Hematopoietic multipotent progenitor cell (in vitro differentiated cells): ENCODE data around the gene CHAD. TPM values are rescaled to one million over a fixed set of nuclear protein-coding genes. Genes with fewer than 3 reads are reported as not detected.
A peak's percentile ranks its signal among the peaks of the same experiment; 100 is the strongest.

Experiments
- DNase-seq, 3 donors: peaks; one replicate each; pipeline ENCODE4 v3.0.0-alpha.2; 2011 to 2015; ENCODE audit warnings: low read depth in 2 of 3, low spot score in 2 of 3
- total RNA-seq: library from RNA; depleted of rRNA; stranded (reverse); fragments of >200 nt; gene quantifications from one replicate; pipeline ENCODE4 v1.2.3, GENCODE V29; 2012

CHAD gene
- total RNA-seq, 1 donor, result under 0.01 TPM

DNA sequence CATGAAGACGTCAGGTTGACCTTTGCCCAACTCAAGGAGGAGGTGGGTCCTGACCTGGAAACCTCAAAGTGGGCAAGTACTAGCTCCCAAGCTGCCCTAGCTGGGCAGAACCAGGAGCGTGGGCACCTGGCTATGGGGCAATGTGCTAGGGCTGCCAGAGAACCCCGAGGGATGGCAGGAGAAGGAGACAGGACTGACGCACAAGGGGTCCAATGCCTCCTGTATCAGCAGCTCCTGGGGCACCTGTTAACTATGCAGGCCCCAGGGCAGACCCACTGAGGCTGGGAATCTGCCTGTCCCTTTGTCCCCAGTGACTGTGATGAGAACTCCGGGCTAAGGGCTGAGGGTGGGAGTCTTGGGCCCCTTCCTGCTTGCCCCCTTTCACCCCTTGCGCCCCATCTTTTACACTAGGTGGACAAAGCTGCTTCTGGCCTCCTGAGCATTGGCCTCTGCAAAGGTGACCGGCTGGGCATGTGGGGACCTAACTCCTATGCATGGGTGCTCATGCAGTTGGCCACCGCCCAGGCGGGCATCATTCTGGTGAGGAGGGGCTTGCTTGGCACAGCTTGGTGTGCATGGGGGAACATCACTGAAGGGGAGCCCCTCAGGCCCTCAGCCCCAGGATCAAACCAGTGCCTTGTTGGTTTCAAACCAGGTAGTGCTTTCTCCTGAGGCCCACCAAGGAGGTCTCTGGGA, 7.7 kb downstream of the CHAD start:
- DNase-seq, result no peak

DNA sequence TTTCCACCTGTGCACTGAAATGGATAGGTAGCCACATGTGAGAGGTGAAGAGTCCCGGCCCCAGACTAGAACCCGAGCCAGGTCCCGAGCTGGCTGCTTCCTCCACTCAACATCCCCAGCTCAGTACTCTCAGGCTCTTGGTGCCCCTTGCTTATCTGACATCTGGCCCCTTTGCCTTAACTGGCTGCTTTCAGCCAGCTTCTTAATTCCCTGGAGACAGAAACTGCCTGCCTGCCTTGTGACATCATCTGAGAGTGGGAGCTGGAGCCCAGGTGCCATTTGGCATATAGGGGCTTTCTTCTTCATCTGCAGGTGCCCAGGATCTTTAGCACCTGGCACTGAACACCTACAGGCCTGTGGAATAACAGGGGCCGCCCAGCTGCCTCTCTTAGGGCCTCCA, 8.9 kb downstream of the CHAD start:
- no peak for DNase-seq

DNA sequence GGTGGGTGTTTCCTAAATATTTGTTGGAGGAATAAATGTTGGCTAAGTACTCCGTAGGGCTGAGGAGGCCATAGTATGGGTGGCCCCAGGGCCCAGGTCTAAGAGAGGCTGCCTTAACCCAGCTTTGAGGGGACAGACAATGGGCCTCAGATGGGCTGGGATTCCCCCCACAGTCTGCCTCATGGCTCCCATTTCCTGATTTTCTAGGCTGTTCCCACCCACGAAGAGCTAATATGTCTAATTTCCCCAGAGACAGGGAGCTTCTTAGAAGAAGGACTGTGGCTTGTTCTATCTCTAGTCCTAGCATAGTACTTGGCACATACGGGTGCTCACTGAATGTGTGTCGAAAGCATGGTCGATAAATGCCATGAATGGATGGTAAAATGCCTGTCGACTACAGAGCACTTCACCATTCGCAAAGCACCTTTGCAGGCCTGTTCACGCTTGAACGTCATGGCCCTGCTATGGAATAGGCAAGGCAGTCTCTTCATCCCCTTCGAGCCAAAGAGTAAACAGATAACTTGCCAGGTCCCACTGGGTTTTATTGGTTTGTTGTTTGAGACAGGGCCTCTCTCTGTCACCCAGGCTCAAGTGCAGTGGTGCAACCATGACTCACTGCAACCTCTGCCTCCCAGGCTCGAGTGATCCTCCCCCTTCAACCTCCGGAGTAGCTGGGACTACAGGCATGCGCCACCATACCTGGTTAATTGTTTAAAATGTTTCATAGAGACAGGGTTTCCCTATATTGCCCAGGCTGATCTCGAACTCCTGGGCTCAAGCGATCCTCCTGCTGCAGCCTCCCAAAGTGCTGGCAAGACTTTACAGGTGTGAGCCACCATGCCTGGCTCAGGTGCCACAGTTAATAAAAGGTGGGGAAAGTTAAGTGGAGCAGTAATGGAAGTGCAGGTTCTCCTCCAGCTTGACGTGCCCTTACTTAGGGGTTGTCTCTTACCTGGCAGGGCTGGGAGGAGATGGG, 9.7 kb downstream of the CHAD start:
- no peak for DNase-seq

DNA sequence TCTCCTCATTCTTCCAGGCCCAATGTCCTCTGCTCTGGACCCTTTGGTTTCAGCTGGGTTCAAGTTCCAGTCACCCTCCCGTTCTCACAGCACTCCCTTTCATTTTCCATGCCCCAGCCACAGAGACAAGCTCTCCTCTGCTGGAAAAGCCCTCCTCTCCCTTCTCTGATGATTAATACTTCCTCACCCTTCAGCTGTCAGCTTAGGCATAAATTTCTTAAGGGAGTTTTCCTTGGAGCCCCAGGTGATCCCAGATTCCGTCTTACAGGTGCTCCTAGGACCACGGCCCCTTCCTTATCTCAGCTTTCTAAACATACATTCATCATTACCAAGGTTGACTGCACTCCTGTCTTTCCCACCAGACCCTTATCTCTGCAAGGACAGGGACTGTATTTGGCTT, 10.4 kb downstream of the CHAD start:
- no peak for DNase-seq

DNA sequence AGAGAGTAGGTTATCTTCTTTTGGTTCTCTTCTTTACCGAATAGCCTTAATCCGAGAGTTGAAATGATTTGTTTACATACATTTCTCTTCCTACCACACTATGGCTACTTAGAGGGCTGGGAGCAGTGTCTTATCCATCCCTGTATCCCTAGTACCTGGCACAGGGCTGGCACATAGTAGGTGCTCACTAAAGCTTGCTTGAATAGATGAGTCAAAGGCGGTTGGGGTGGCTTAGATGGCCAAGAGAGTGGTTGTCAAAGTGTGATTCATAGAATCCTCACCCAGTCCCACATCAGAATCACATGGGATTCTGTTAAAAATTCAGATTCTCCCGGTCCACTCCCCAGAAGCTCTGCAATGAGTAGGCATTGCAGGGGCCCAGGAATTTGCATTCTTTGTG, 11.1 kb downstream of the CHAD start:
- no peak for DNase-seq

DNA sequence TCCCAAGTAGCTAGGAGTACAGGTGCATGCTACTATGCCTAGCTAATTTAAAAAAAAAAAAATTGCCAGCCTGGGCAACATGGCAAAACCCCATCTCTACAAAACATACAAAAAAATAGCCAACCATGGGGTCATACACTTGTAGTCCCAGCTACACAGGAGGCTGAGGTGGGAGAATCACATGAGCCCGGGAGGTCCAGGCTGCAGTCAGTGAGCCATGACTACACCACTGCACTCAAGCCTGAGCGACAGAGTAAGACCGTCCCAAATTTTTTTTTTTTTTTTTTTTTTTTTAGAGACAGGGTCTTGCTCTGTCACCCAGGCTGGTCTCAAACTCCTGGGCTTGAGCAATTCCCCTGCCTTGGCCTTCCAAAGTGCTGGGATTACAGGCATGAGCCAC, 14.8 kb downstream of the CHAD start:
- DNase-seq, result no peak

DNA sequence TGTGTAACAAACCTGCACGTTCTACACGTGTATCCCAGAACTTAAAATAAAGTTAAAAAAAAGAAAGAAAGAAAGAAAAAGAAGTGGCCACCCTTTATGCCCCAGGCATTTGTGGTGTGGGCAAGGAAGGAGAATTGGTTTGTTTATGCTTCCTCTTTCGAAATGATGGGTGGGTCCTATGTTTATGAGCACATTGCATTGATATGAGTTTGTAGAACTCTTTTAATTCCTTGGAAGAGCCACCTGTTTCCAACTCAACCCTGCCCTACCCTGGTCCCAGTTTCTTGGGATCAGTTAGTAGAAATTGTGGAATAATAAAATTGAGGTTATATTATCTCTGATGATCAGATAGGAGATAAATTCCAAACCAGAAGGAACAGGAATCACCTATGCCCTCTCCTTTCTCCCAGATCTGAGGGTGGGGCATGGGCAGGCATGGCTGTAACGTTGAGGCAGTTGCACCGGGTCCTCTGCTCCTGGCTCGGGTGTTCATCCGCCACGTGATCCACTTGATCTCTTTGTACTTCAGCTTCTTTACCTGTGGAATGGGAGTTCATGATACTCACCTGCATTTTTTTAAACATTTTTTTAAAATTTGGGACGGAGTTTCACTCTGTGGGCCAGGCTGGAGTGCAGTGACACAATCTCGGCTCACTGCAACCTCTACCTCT, 15.9 kb downstream of the CHAD start:
- peak in 1 of 3 donors; percentile 39 for DNase-seq

DNA sequence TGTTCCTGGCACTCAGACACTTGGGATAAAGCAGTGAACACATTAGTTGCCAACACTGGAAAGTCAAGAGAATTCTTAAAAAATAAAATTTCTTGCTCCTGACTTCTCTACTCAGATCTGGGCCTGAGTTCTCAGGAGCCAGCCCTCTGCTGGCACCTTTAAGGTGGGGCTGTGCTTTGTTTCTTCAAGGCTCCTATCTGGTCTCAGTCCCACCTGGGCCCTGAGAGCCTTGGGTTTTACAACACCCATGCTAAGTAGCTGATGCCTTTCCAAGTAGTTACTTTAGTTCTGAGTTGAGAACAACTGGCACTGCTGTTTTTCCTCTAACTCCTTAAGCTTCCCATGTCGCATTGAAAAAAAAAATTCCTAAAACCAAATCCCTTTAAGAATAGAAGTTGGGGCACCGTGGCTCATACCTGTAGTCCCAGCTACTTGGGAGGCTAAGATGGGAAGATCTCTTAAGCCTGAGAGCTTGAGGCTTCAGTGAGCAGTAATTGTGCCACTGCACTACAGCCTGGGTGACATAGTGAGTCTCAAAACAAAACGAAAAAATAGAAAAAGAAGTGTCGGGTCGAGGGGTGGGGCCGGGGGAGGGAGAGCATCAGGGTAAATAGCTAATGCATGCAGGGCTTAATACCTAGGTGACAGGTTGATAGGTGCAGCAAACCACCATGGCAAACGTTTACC, 16.6 kb downstream of the CHAD start:
- no peak for DNase-seq

DNA sequence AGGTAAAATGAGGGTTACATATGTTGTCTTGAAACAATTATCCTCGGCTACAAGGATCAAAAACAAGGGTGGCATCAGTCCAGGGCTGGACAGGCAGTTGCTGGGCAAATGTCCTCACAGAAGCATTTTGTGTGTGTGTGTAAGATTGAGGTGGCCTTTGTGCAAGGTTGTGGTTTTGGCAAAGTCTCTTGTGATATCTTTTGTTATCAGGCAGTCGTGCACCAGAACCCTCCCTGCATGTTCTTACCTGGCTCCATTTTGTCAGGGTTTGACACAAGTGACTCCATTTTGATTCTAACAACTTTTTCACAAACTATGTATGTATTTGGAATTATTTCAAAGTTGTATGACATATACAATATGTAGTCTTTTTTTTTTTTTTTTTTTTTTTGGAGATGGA, 20.0 kb downstream of the CHAD start:
- DNase-seq, result no peak

DNA sequence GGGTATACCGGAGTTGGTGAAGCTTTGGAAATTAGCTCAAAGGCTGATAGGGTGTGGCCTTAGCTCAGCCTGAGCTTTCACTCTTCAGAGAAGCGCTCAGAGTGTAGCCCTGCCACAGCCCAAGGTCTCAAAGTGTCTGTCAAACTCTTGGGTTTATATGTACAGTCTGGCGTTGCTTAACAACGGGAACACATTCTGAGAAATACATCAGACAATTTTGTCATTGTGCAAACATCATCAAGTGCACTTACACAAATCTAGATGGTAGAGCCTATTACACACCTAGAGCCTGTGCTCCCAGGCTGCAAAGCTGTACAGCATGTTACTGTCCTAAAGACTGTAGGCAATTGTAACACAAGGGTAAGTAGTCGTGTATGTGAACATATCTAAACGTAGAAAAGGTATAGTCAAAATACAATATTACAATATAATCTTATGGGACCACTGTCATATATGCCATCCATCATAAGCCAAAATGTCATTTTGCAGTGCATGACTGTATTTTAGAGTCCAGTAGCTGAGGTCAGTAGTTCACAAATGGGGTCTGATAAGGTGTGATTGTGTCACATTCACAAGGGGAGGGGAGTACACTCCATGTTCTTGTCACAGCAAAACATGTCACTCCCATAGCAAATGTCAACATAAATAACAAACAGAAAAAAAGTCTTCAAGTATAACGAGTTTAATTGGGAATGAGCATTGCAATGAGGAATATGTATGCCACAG, 20.6 kb downstream of the CHAD start:
- no peak for DNase-seq

DNA sequence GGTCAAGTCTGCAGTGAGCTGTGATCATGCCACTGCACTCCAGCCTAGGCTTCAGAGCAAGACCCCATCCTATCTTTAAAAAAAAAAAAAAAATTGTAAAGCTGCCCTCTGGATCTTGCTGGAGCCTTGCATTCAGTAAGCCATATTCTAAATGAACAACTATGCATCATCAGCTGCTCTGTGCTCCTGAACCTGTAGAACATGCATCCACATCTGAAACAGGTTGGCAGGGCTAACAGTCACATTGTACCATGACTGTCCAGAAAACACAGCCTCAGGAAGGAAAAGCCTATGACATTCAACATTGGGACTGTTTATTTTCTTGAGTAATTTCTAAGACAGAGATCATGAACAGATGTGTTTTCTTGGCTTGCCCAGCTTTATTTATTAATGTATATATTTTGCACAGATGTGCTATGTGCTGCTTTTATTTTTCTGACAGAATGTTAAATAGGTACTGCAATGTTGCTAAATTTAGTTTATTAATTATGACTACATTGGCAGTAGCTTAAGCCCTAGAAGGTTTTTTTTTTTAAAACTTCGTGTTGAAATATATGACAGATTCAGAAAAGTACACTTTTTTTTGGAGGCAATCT, 22.9 kb downstream of the CHAD start:
- DNase-seq, result no peak

DNA sequence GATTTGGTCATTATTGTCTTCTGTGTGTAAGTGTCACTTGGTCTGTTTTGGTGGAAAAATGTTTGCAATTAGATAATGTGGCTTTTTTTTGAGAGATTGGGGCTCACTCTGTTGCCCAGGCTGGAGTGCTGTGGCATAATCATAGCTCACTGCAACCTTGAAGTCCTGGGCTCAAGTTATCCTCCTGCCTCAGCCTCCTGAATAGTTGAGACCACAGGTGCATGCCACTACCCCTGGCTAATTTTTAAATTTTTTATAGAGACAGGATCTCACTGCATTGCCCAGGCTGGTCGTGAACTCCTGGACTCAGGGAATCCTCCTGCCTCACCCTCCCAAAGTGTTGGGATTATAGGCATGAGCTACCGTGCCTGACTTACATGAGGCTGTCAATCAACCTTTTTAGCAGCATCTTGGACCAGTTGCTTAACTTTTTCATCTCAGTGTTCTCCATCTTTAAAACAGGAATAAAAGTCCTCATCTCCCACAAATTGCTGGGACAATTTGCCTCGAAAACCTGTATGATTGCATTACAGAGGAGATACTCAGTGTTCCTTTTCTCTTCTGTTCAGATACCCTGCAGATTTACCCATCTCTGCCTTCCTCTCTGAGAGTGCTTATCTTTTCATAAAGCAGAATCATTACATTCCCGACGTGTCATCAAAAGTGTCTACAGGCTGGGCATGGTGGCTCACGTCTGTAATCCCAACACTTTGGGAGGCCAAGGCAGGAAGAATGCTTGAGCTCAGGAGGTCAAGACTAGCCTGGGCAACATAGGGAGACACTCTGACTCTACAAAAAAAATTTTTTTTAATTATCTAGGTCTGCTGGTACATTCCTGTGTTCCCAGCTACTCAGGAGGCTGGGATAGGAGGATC, 23.6 kb downstream of the CHAD start:
- DNase-seq, result no peak

DNA sequence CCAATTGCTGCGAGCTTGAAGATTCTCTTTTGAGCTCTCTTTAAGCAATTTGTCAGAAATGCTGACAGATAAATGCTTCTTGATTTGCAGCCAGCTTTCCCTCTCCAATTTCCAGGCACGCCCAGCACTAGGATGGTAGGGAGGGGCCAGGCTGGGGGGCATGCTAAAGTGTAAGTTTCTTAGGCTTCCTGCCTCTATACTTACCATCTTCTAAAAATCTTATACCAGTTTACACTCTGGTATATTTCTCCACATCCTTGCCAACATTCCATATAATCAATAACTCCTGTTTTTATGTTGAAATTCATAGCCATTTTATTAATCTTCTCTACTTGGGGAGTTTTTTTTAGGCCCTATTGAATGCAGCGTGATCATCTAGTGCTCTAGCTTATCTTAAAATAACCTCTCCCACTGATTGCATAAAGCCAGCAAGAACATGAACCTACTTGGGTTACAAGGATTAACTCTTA, 25.1 kb downstream of the CHAD start:
- no peak for DNase-seq

DNA sequence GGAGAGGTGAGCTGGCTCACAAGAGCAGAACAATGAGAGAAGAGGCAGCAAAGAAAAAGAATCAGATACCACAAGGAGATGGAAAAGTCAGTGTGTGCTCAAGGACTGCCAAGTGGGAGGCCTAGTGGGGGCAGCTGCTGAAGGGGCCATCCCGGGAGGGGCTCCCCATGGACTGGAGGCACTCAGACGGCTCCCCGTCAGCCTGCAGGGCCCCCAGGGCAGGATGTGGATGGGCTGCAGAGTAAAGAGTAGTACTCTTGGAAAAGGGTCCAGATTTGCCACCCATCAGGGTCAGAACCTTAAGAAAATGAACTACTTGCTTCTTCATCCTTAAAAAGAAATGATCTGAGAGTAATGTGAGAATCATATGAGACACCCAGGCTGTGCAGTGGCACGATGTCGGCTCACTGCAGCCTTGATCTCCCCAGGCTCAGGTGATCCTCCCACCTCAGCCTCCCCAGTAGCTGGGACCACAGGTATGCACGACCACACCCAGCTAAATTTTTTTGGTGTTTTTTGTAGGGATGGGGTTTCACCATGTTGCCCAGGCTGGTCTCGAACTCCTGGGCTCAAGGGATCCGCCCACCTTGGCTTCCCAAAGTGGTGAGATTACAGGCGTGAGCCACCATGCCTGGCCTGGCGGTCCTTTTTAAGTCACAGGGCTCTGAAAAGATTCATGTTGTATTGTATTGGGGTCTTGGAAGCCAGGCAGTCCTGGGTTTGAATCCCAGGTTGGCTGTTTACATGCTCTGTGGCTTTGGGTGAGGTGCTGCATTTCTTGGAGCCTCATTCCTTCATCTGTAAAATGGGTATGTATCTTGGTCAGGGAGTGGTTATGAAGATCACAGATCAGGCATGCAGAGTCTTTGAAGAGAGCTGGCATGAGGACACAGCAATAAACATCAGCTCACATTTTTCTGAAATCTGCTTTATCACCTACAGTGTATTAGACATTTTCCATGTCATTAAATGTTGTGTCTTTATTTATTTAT, 27.5 kb downstream of the CHAD start:
- no peak for DNase-seq

DNA sequence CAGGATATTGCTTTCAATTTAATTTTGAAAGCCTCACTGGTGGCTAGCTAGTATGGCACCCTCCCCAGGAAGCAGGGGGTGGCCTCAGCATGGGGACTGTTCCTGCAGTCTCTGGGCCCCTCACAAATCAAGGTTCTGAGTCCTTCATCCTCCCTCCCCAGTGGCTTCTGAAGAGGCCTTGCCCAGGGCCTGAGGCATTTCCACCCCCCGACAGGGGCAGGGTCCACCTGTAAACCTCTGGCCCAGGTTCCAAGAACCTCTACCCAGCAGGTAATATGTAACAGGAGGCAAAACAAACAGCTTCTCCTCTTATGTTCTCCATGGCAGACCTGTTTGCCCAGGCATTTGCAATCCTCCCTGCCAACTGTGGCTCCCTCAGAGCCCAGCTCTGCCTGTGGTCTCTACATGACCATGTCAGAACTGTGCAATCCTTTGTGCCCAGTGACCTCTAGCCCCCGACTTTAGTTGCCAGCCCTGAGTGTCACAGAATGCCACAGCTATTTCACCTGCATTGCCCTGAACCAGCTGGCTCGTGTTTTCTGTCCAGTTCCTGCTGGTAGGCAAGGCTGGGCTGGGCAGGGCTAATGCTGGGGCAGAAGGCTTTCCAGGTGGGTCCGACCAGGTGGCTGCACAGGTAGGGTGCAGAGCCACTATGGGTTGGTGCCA, 28.4 kb downstream of the CHAD start:
- DNase-seq, result no peak

DNA sequence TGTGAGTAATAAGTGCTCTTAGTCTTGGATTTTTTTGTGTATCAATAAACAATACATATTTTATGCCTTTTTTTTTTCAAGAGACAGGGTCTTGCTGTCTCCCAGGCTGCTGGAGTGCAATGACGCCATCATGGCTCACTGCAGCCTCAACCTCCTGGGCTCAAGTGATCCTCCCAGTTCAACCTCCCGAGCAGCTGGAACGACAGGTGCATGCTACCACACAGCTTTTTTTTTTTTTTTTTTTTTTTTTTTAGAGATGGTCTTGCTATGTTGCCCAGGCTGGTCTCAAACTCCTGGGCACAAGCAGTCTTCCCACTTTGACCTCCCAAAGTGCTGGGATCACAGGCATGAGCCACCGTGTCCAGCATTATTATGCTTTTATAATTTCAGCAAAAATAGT, 29.7 kb downstream of the CHAD start:
- no peak for DNase-seq

DNA sequence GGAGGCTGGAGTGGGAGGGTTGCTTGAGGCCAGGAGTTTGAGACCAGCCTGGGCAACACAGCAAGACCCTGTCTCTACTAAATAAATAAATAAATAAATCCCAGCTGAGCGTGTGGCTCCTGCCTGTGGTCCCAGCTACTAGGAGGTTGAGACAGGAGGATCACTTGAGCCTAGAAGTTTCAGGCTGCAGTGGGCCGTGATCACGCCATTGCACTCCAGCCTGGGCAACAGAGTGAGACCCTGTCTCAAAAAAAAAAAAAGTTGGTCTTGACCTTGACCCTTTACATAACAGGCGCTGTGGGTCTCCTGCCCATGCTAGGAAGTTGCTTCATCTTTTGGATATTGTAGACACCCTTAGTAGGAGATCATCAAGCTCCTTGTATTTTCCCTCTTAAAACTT, 31.3 kb downstream of the CHAD start:
- no peak for DNase-seq
